GM15510 (cell line): ENCODE measurements around the gene CAPN11.

ENCODE experiments used
- POLR2A ChIP-seq: IDR thresholded peaks from 3 replicates; pipeline ENCODE4 v1.6.1; 2011; ENCODE audit warnings: borderline replicate concordance; ENCODE audit not compliant: insufficient read length; ENCODE audit errors: extremely low read depth

The CAPN11 gene

DNA sequence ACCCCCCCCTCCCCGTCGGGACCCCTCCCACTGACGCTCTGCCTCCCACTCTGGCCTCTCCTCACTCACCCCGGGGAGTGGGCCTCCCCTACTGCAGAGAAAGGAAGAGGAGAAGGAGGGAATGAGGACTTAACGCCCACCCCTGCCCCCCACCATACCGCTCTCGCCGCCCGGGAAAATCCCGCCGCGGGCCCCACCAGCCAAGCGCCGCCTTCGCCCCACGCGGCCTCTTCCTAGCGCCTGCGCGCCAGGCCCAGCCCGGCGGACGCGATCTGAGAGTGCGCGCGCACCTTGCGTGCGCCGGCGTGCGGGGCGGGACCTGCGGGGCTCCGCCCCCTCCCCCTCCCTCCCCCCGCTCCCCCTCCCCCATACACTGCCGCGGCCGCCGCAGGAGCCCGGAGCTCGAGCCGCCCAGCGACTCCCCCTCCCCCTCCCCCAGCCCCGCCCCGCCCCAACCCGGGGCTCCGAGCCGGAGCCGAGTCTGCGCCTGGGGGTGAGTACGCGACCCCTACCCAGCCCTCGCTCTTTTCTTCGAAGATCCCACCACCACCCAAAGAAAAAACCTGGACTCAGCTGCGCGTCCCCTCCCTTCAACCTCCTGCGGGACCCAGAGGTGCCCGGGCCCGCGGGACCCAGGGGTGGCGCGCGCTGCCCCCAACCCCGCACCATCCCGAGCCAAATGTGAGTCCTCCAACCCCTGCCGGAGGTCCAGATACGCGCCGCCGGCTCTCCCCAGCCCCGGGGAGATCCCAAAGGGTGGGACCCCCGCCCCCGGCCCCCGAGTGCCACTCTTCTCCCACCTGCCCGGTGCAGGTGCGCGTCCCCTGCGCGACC lies 31.2 kb upstream of the CAPN11 start, which contains the start of the genes MRPL14 and TMEM63B:
TSS of gene MRPL14 (minus strand) at position 267 of the 834 bp plus-strand sequence. CDS start 10,841 bp downstream, outside the sequence.
TSS of gene TMEM63B (plus strand) at position 369 of the 834 bp plus-strand sequence. CDS start 7,031 bp downstream, outside the sequence.
- peak; percentile 92 for TF ChIP-seq POLR2A

GRCh38 chr6:44128020-44128917 lies 30.4 kb upstream of the CAPN11 start:
- TF ChIP-seq POLR2A, result no peak

GRCh38 chr6:44129841-44130322 lies 28.7 kb upstream of the CAPN11 start:
- no peak for TF ChIP-seq POLR2A

- TF ChIP-seq POLR2A, result no peak
Observed at GRCh38 chr6:44131892-44132291, 26.7 kb upstream of the CAPN11 start.

GRCh38 chr6:44132476-44132875 lies 26.1 kb upstream of the CAPN11 start:
- no peak for TF ChIP-seq POLR2A

DNA sequence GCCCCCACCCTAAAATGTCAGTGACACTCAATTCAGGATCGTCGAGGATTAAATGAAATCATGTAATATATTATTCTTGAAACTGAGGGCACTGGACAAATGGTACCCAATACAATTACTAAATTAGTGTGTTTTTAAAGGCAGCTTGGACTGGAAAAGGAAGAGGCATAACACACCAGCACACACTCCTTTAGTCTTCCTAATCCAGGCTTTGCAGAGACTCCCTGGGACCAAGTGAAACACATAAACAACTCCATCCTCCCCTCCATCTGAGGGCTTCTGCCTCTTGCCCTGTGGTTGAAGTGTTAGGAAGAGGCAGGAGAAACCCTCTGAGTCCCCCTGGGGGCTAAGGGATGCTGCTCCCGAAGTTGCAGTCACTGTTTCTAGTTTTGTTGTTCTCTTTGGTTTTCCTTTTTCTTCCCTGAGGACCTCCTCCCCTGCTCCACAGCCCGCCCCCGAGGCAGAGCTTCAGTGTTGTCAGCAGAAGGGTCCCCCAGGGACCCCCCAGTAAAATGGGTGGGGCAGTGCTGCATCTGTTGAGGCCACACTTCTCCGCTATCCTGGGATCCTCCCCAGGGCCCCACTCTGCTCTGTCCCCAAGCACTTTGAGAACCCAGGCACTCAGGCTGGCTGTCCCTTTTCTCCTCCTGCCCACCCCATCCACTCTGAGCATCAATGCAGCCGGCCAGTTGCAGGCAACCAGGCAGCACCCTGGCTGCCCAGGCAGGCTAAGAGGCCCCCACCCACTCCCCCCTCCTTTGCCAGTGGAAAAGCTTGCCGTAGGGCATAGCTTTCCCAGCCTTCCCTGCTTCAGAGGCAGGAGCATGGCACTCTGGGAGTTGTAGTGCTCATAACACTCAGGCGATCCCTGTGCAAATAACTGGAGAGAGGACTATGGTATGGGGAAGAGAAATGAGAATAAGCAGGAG lies 25.4 kb upstream of the CAPN11 start:
- no peak for TF ChIP-seq POLR2A

DNA sequence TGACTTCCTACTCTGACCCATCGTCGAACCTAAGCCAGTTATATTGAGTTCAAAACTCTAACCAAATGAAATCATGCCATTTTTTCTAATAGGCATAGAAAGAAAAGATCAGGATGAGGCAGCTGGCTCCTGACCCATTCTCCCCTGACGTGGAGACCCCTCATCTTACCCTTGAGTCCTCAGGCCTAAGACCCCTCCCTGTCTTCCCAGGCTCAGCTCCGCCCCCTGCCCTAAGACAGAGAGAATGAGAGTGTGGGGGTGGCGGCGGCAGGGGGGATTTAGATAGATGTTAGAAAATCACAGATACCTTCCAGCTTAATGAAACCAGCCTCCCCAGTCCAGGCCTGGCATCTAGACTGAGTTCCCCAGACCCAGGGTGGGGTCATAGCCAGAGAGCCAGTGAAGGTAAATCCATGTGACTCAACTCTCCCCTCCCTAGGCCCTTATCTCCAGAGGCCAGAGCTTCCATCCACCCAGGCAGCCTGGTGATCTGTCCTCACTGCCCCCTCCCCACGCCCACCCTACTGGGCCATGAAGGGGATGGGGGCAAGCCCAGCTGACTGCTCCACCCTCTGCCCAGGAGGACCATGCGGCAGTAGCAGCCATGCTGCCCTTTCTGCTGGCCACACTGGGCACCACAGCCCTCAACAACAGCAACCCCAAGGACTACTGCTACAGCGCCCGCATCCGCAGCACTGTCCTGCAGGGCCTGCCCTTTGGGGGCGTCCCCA lies 24.5 kb upstream of the CAPN11 start:
- TF ChIP-seq POLR2A, result no peak

DNA sequence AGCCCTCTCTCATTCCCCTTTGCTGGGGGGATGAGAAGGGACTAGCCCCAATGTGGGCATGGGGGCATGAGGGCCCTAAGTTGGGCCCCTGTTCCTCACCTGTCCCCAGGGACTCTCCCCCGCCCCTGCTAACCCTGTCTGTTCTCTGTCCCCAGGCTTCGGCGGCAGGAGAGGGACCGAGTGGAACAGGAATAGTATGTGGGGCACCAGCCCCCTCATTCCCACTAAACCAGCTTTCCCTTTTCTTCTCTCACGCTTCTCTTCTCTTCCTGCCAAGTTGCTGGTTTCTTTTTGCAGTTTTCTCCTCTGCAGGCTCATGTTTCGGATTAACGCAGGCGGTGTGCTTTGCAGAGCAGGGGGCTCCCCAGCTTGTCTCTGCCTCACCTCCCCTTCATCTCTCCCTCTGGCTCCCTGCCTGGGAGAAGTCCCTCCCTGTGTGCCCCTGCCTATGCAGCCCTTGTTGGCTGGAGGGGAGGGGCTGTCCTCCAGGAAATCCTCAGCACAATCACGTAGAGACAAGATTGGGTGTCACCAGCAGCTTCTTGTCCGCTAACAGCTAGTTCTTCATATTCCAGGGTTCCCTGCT lies 23.4 kb upstream of the CAPN11 start:
- TF ChIP-seq POLR2A, result no peak

- TF ChIP-seq POLR2A, result no peak
Observed at GRCh38 chr6:44135875-44136274, 22.7 kb upstream of the CAPN11 start.

DNA sequence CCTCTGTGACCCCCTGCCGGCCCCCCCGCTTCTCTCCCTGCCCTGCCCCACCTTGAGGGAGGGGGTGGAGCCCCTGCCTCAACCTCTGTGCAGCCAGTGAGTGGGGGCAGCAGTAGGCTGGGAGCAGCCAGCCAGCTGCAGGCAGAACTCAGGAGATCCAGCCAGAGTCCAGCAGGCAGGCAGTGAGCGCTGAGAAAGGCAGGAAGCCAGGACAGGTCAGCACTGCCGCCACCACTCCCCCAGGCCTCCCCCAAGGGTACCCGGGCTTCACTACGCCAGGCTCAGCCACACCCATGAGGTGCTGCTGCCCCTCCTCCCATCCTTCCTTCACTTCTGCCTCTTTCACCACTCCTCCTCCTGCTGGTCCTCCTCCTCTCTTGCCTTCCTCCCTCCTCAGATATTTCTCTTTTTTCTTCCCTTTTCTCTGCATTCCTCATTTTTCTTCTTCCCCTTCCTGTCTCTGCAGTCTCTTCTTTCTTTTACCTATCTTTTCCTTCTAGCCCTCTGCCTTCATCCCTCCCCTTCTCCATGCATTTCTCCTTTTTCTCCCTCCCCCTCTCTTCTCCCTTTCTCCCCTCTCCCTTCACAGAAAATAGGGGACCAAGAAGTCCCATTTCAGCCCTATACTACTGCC lies 19.8 kb upstream of the CAPN11 start:
- no peak for TF ChIP-seq POLR2A

GRCh38 chr6:44139351-44139743 lies 19.3 kb upstream of the CAPN11 start:
- no peak for TF ChIP-seq POLR2A

GRCh38 chr6:44142835-44143234 lies 15.8 kb upstream of the CAPN11 start:
- no peak for TF ChIP-seq POLR2A

DNA sequence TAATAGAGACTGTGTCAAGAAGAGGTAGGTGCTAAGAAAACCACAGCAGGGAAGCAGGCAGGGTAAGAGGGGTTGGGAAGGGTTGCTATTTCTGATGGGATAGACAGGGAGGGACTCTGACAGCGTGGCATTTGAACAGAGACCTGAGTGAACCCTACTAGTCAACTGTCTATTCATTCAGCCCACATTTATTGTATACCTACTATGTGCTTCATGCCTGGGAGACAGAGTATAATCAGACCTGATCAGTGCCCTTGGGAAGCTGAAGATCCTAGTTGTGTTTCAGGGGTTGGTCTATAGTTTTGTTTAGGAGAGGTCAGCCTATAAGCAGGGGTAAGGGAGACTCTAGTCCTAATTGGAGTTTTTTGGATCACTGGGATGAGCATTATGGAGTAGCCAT lies 14.9 kb upstream of the CAPN11 start:
- TF ChIP-seq POLR2A, result no peak

DNA sequence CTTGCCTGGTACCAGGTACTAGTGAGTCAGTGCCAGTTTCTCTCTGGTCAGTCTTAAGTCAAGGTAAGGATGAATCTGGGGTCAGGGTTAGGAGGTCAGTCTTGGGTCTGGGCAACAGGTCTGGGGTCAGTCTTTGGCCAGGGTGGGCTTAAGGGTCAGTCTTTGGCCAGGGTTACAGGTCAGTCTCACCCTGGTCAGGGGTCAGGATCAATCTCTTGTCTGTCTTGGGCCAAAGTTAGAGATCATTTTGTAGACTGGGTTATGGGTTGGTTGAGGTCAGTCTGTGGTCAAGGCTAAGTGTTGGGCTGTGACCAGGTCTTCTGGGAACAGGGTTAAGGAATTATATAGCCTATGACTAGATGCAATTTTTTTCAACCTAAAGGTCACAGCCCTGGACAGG lies 12.8 kb upstream of the CAPN11 start:
- no peak for TF ChIP-seq POLR2A

GRCh38 chr6:44146685-44147084 lies 11.9 kb upstream of the CAPN11 start:
- TF ChIP-seq POLR2A, result no peak
